ENCODE results near the gene PUS7.
"Not testable (repeated sequence)": the region's sequence is repeated elsewhere in the genome, so short reads cannot be mapped to it uniquely, and the experiment has no call there.

Gene PUS7

GRCh38 chr7:105448181-105448580, 73.9 kb downstream of the PUS7 start:
- no peak for TF ChIP-seq CTCF (IDR thresholded peaks at IDR 0.05; ENCODE audit: low read depth, low read length, missing control alignments)
- DNase-seq (ENCODE audit: extremely low read depth, low read depth) = no peak
- H3K4me3 ChIP-seq (replicated peaks; ENCODE audit: low read depth, low read length) = no peak overlapping the region

GRCh38 chr7:105444342-105444987, 77.6 kb downstream of the PUS7 start:
- no peak overlapping the region for H3K4me3 ChIP-seq (replicated peaks; ENCODE audit: low read depth, low read length)
- no peak for TF ChIP-seq CTCF (IDR thresholded peaks at IDR 0.05; ENCODE audit: low read depth, low read length, missing control alignments)
- DNase-seq (ENCODE audit: extremely low read depth, low read depth) = no peak

GRCh38 chr7:105442214-105442613, 79.9 kb downstream of the PUS7 start:
- not testable (repeated sequence) for H3K4me3 ChIP-seq (replicated peaks; ENCODE audit: low read depth, low read length); DNase-seq (ENCODE audit: extremely low read depth, low read depth)

- no peak for TF ChIP-seq CTCF (IDR thresholded peaks at IDR 0.05; ENCODE audit: low read depth, low read length, missing control alignments)
- no peak for DNase-seq (ENCODE audit: extremely low read depth, low read depth)
- no peak overlapping the region for H3K4me3 ChIP-seq (replicated peaks; ENCODE audit: low read depth, low read length)
These were observed 82.7 kb downstream of the PUS7 start for GRCh38 chr7:105439174-105439893.

GRCh38 chr7:105438847-105439173, 83.3 kb downstream of the PUS7 start:
- H3K4me3 ChIP-seq (replicated peaks; ENCODE audit: low read depth, low read length) = no peak overlapping the region
- DNase-seq (ENCODE audit: extremely low read depth, low read depth) = no peak
- no peak for TF ChIP-seq CTCF (IDR thresholded peaks at IDR 0.05; ENCODE audit: low read depth, low read length, missing control alignments)

- no peak for TF ChIP-seq CTCF (IDR thresholded peaks at IDR 0.05; ENCODE audit: low read depth, low read length, missing control alignments)
- DNase-seq (ENCODE audit: extremely low read depth, low read depth) = no peak
- H3K4me3 ChIP-seq (replicated peaks; ENCODE audit: low read depth, low read length) = no peak overlapping the region
These were observed 83.8 kb downstream of the PUS7 start for GRCh38 chr7:105438254-105438653.

GRCh38 chr7:105437356-105437755, 84.7 kb downstream of the PUS7 start:
- H3K4me3 ChIP-seq (replicated peaks; ENCODE audit: low read depth, low read length); DNase-seq (ENCODE audit: extremely low read depth, low read depth): not testable (repeated sequence)
